ENCODE measurements around the gene PLEKHF1. TPM values are rescaled to one million over a fixed set of nuclear protein-coding genes. Genes with fewer than 3 reads are reported as not detected.

Gene PLEKHF1
- total RNA-seq, 1 donor from 2014 or later: 17.3 TPM

- no peak overlapping the region for H3K27ac ChIP-seq
- no peaks in the 10 kb centered on the region for H3K27me3 ChIP-seq
- no peaks in the 10 kb centered on the region for H3K9me3 ChIP-seq
- intact Hi-C loops (cut with DNase I): no loop called here
- no peak for ATAC-seq
- no peaks in the 10 kb centered on the region for H3K4me1 ChIP-seq
- no peaks in the 10 kb centered on the region for H3K36me3 ChIP-seq
- no peak overlapping the region for H3K4me3 ChIP-seq
- TF ChIP-seq CTCF (IDR thresholded peaks at IDR 0.05): no peak
- peak; percentile 28 for DNase-seq
Observed at GRCh38 chr19:29631450-29631849, 33.8 kb upstream of the PLEKHF1 start.

- Histone ChIP-seq H3K4me1 (no peaks in the 10 kb centered on the region), H3K27me3 (no peaks in the 10 kb centered on the region), H3K27ac (no peak overlapping the region), H3K4me3 (no peak overlapping the region), H3K9me3 (no peaks in the 10 kb centered on the region), H3K36me3 (no peaks in the 10 kb centered on the region)
- DNase-seq (no peak), ATAC-seq (no peak)
- intact Hi-C loops (cut with DNase I): no loop called here
- TF ChIP-seq CTCF (IDR thresholded peaks at IDR 0.05): no peak
Observed at GRCh38 chr19:29634002-29634401, 31.3 kb upstream of the PLEKHF1 start.

- no peak for TF ChIP-seq CTCF (IDR thresholded peaks at IDR 0.05)
- Histone ChIP-seq H3K36me3 (no peaks in the 10 kb centered on the region), H3K4me1 (no peaks in the 10 kb centered on the region), H3K4me3 (no peak overlapping the region), H3K27me3 (no peaks in the 10 kb centered on the region), H3K9me3 (no peaks in the 10 kb centered on the region), H3K27ac (no peak overlapping the region)
- intact Hi-C loops (cut with DNase I): no loop called here
- ATAC-seq (no peak), DNase-seq (no peak)
Observed at GRCh38 chr19:29634423-29635130, 30.7 kb upstream of the PLEKHF1 start.

- DNase-seq (no peak), ATAC-seq (no peak)
- Histone ChIP-seq H3K4me1 (no peaks in the 10 kb centered on the region), H3K27ac (no peak overlapping the region), H3K27me3 (no peaks in the 10 kb centered on the region), H3K36me3 (no peaks in the 10 kb centered on the region), H3K4me3 (no peak overlapping the region), H3K9me3 (no peaks in the 10 kb centered on the region)
- intact Hi-C loops (cut with DNase I): no loop called here
- no peak for TF ChIP-seq CTCF (IDR thresholded peaks at IDR 0.05)
Observed at GRCh38 chr19:29635963-29636362, 29.3 kb upstream of the PLEKHF1 start.

GRCh38 chr19:29636553-29637360 lies 28.5 kb upstream of the PLEKHF1 start:
- no peak for TF ChIP-seq CTCF (IDR thresholded peaks at IDR 0.05)
- no peak overlapping the region for H3K4me3 ChIP-seq
- DNase-seq (no peak), ATAC-seq (no peak)
- H3K27ac ChIP-seq: no peak overlapping the region
- H3K36me3 ChIP-seq: no peaks in the 10 kb centered on the region
- intact Hi-C loops (cut with DNase I): no loop called here
- no peaks in the 10 kb centered on the region for H3K27me3 ChIP-seq
- no peaks in the 10 kb centered on the region for H3K4me1 ChIP-seq
- no peaks in the 10 kb centered on the region for H3K9me3 ChIP-seq

All from upper lobe of right lung (tissue), 1 donor.